Breast epithelium (tissue), 4 donors: Measurements from ENCODE around the gene PCDHGA10. TPM values are rescaled to one million over a fixed set of nuclear protein-coding genes. Genes with fewer than 3 reads are reported as not detected.

Experiments
- DNase-seq, 2 donors: peaks; one replicate each; pipeline ENCODE4 v3.0.0-alpha.2; 2019; ENCODE audit warnings: low spot score in 2 of 2
- H3K27ac ChIP-seq, 2 donors: fragments of 200-600 bp; sonication (generic) in 1 of 2; one replicate each; pipeline ENCODE4 v1.5.1; 2016 to 2019; ENCODE audit warnings: mild to moderate bottlenecking in 1 of 2
- H3K27me3 ChIP-seq, 2 donors: fragments of 200-600 bp; sonication (generic) in 1 of 2; one replicate each; pipeline versions ENCODE4 v1.5.1 to v1.6.0; 2017 to 2019; ENCODE audit warnings: control low read depth in 1 of 2, mild to moderate bottlenecking in 1 of 2
- H3K36me3 ChIP-seq: fragments of 200-600 bp; one replicate; pipeline ENCODE4 v1.5.1; 2019
- H3K4me1 ChIP-seq, 2 donors: fragments of 200-600 bp; sonication (generic); one replicate each; pipeline ENCODE4 v1.5.1; 2016 to 2019; ENCODE audit warnings: control low read depth in 1 of 2
- H3K4me3 ChIP-seq, 3 donors: fragments of 200-600 bp; sonication (generic); 1 replicate in 2 of 3; 2 replicates in 1 of 3; pipeline ENCODE4 v1.5.1; 2016 to 2019; ENCODE audit warnings: mild to moderate bottlenecking in 3 of 3, moderate library complexity in 2 of 3
- H3K9me3 ChIP-seq, 2 donors: fragments of 200-600 bp; sonication (generic) in 1 of 2; one replicate each; pipeline ENCODE4 v1.5.1; 2016 to 2019; ENCODE audit warnings: control low read depth in 1 of 2
- CTCF ChIP-seq, 3 donors: fragments of 450-650 bp; IDR thresholded peaks; one replicate each; pipeline ENCODE4 v1.5.1; 2016 to 2017; ENCODE audit warnings: antibody characterized with exemption in 3 of 3, mild to moderate bottlenecking in 3 of 3, moderate library complexity in 3 of 3
- POLR2A ChIP-seq: fragments of 450-650 bp; IDR thresholded peaks from one replicate; pipeline ENCODE4 v1.6.1; 2016; ENCODE audit warnings: antibody characterized with exemption, mild to moderate bottlenecking, moderate library complexity
- POLR2AphosphoS5 ChIP-seq, 3 donors: sonication (generic); formaldehyde crosslinking; IDR thresholded peaks; one replicate each; pipeline ENCODE4 v1.6.1; 2017; ENCODE audit warnings: antibody characterized with exemption in 3 of 3
- intact Hi-C: fragments of 100-400 bp; cut with DNase I; formaldehyde crosslinking; loops from one replicate; pipeline ENCODE4 v1.15.1; 2023; ENCODE audit warnings: low total_unique reads
- total RNA-seq, 3 donors: library from RNA; depleted of rRNA; stranded (reverse); fragments of >200 nt; gene quantifications; one replicate each; pipeline ENCODE4 v1.1.0, GENCODE V29; 2016

The PCDHGA10 gene
- total RNA-seq, 3 donors from 2014 or later = 7.2 to 10.7 (median 10.5) TPM

GRCh38 chr5:141437221-141437620 lies 24.4 kb downstream of the PCDHGA10 start:
- H3K9me3 ChIP-seq = peaks cover 90 to 100% of the 10 kb centered on the region in 2 donors
- intact Hi-C loops = no loop called here
- TF ChIP-seq POLR2A = no peak
- TF ChIP-seq POLR2AphosphoS5 (IDR thresholded peaks at IDR 0.05) = no peak
- no peak for TF ChIP-seq CTCF (IDR thresholded peaks at IDR 0.05)

GRCh38 chr5:141439411-141440141 lies 26.8 kb downstream of the PCDHGA10 start:
- DNase-seq = no peak
- Histone ChIP-seq H3K27me3 (no peaks in the 10 kb centered on the region), H3K36me3 (no peaks in the 10 kb centered on the region), H3K4me1 (no peaks in the 10 kb centered on the region), H3K9me3 (peaks cover 84 to 97% of the 10 kb centered on the region in 2 donors), H3K27ac (no peak overlapping the region), H3K4me3 (no peak overlapping the region)
- TF ChIP-seq POLR2AphosphoS5 (IDR thresholded peaks at IDR 0.05) (no peak), POLR2A (no peak), CTCF (IDR thresholded peaks at IDR 0.05) (no peak)
- intact Hi-C loops = no loop called here

More at GRCh38 chr5:141437221-141437620, 24.4 kb downstream of the PCDHGA10 start:
- Histone ChIP-seq H3K4me1 (no peaks in the 10 kb centered on the region), H3K4me3 (no peak overlapping the region), H3K27me3 (no peaks in the 10 kb centered on the region), H3K27ac (no peak overlapping the region), H3K36me3 (no peaks in the 10 kb centered on the region)
- DNase-seq = no peak

GRCh38 chr5:141440341-141440740 lies 27.6 kb downstream of the PCDHGA10 start:
- TF ChIP-seq POLR2A (no peak), CTCF (IDR thresholded peaks at IDR 0.05) (no peak), POLR2AphosphoS5 (IDR thresholded peaks at IDR 0.05) (no peak)
- Histone ChIP-seq H3K36me3 (no peaks in the 10 kb centered on the region), H3K27me3 (no peaks in the 10 kb centered on the region), H3K4me3 (no peak overlapping the region), H3K27ac (no peak overlapping the region), H3K9me3 (peaks cover 89 to 97% of the 10 kb centered on the region in 2 donors), H3K4me1 (no peaks in the 10 kb centered on the region)
- intact Hi-C loops = no loop called here
- no peak for DNase-seq

DNA sequence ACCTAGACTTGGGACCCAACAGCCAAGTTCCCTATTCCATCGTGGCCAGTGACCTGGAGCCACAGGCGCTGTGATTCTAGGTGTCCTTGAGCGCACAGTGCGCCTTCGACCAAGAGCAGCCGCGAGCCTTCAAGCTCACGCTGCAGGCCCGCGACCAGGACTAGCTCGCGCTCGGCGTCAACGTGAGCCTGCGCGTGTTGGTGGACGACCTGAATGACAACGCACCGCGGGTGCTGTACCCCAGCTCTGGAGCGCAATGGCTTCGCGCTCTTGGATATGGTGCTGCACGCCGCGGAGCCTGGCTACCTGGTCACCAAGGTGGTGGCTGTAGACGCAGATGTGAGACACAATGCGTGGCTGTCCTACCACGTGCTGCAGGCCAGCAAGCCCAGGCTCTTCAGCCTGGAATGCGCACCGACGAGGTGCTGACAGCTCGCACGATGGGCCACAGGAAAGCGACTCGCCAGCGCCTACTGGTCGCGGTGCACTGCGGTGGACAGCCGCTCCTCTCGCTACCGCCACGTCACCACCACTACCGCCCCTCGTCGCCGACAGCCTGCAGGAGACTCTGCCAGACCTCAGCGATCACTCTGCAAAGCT lies 28.9 kb downstream of the PCDHGA10 start:
- H3K9me3 ChIP-seq = peaks cover 91 to 97% of the 10 kb centered on the region in 2 donors
- H3K36me3 ChIP-seq = no peaks in the 10 kb centered on the region
- intact Hi-C loops = no loop called here
- TF ChIP-seq CTCF (IDR thresholded peaks at IDR 0.05) (no peak), POLR2A (no peak), POLR2AphosphoS5 (IDR thresholded peaks at IDR 0.05) (no peak)
- no peak for DNase-seq
- no peak overlapping the region for H3K27ac ChIP-seq
- peak overlapping the region in 1 of 3 donors; percentile 13 for H3K4me3 ChIP-seq
- no peaks in the 10 kb centered on the region for H3K4me1 ChIP-seq
- H3K27me3 ChIP-seq = no peaks in the 10 kb centered on the region

- H3K27ac ChIP-seq = no peak overlapping the region
- intact Hi-C loops = no loop called here
- DNase-seq = no peak
- no peaks in the 10 kb centered on the region for H3K36me3 ChIP-seq
- no peaks in the 10 kb centered on the region for H3K4me1 ChIP-seq
- no peak overlapping the region for H3K4me3 ChIP-seq
- H3K27me3 ChIP-seq = no peaks in the 10 kb centered on the region
- H3K9me3 ChIP-seq = peaks cover 4 to 11% of the 10 kb centered on the region in 2 donors
- no peak for TF ChIP-seq POLR2A
- TF ChIP-seq POLR2AphosphoS5 (IDR thresholded peaks at IDR 0.05) = no peak
- no peak for TF ChIP-seq CTCF (IDR thresholded peaks at IDR 0.05)
Measured at GRCh38 chr5:141465351-141465750, 52.6 kb downstream of the PCDHGA10 start.
